IPS-NIHi11 (cell line): Measurements from ENCODE around the gene WDR59.
A peak's percentile ranks its signal among the peaks of the same experiment; 100 is the strongest.
"Not testable (repeated sequence)": the region's sequence is repeated elsewhere in the genome, so short reads cannot be mapped to it uniquely, and the experiment has no call there.

ENCODE experiments used
- DNase-seq: peaks from one replicate; pipeline ENCODE4 v3.0.0; 2012; ENCODE audit warnings: mixed read lengths, low spot score

Gene WDR59, protein sequence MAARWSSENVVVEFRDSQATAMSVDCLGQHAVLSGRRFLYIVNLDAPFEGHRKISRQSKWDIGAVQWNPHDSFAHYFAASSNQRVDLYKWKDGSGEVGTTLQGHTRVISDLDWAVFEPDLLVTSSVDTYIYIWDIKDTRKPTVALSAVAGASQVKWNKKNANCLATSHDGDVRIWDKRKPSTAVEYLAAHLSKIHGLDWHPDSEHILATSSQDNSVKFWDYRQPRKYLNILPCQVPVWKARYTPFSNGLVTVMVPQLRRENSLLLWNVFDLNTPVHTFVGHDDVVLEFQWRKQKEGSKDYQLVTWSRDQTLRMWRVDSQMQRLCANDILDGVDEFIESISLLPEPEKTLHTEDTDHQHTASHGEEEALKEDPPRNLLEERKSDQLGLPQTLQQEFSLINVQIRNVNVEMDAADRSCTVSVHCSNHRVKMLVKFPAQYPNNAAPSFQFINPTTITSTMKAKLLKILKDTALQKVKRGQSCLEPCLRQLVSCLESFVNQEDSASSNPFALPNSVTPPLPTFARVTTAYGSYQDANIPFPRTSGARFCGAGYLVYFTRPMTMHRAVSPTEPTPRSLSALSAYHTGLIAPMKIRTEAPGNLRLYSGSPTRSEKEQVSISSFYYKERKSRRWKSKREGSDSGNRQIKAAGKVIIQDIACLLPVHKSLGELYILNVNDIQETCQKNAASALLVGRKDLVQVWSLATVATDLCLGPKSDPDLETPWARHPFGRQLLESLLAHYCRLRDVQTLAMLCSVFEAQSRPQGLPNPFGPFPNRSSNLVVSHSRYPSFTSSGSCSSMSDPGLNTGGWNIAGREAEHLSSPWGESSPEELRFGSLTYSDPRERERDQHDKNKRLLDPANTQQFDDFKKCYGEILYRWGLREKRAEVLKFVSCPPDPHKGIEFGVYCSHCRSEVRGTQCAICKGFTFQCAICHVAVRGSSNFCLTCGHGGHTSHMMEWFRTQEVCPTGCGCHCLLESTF

DNA sequence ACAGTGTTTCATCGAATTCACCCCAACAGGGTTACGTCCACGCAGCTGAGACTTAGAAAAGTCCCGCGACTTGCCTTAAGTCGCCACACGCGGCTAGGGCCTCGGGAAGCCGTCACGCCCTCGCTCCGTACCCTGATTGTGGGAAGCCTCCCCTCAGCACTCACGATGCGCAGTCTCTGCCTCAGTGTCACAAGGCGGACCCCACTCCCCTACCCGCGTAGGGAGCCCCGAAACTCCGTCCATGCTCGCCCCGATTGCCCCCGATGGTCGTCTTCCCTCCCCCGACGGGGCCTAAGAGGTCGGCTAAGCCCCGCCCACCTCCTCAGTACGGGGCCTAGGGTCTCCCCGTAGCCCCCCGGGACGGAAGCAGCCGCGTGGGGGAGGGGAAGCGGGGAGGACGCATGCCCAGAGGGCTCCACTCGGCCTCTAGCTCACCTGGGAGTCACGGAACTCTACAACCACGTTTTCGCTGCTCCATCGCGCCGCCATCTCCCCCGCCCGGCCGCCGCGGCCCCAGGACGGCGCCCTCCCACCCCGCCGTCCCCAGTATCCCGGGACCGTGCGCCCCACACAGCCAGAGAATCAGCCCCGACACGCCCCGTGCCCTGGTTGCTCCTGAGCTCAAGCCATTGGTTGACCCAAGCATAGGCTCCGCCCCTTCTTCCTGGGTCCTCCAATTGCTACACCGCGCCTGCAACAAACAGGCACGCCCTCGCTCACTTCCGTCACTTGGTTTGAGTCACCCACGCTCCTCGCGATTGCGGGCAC lies at the start of gene WDR59:
WDR59 (minus strand) TSS at position 595 of the 768 bp plus-strand sequence; CDS start at position 489, 106 bp downstream.
- DNase-seq, result peak; percentile 97

DNA sequence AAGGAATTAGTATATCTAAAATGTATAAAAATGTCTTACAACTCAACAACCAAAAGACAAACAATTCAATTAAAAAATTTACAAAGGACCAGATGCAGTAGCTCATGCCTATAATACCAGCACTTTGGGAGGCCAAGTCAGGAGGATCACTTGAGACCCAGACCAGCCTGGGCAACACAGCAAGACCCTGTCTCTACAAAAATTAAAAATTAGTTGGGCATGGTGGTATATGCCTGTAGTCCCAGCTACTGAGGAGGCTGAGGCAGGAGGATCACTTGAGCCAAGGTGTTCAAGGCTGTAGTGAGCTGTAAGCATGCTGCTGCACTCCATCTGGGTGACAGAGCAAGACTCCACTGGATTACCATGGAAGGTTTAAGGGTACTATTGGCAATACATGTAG lies 47.7 kb upstream of the WDR59 start:
- no peak for DNase-seq

DNA sequence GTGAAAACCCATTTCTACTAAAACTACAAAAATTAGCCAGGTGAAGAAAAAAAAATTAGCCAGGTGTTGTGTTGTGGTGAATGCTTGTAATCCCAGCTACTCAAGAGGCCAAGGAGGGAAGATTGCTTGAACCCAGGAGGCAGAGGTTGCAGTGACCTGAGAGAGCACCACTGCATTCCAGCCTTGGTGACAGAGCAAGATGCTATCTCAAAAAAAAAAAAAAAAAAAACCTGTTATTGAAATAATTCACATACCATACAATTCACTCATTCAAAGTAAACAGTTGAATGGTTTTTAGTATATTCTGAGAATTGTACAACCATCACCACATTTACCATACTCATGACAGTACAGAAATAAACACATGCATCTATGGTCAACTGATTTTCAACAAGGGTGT lies 44.9 kb upstream of the WDR59 start:
- no peak for DNase-seq

DNA sequence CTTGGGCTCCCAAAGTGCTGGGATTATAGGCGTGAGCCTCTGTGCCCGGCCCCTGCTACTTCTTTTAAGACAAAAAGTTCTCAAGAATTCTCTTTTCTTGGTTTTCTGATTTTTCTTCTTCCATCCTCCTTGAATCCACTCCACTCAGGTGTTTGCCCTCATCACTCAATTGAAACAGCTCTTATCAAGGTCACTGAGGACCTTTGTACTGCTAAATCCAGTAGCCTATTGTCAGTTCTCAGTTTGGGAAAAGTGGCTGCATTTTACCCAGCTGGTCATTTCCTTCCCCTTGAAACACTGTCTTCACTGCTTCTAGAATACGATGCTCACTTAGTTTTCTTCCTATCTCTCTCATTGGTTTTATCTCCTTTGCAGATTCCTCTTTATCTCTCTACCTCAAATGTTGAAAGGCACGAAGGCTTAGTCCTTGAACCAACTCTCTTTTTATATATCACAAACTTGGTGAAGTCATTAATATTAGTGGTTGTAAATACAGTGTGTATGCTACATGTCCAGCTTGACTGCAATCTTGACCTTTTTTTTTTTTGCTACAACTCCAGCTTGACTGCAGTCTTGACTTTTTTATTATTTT lies 43.7 kb upstream of the WDR59 start:
- DNase-seq, result no peak

- DNase-seq, result no peak
These were observed 42.8 kb upstream of the WDR59 start for GRCh38 chr16:75027520-75028300.

DNA sequence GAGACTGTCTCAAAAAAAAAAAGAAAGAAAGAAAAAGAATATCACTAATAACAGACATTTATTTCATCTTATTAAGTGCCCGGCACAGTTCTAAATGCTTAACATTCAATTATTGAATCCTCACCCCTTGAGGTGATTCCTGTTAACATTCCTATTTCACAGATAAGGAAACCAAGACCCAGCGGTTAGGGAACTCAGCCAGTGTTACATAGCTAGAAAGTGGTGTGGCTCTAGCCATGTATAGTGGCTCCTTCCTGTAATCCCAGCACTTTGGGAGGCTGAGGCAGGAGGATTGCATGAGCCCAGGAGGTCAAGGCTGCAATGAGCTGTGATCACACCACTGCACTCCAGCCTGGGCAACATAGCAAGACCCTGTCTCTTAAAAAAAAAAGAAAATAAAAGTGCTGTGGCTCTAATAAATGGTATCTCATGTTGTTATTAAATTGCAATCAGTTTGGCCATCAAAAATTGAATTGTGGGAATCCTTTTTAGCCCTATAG lies 42.0 kb upstream of the WDR59 start:
- DNase-seq, result no peak

- DNase-seq, result not testable (repeated sequence)
These were observed 41.4 kb upstream of the WDR59 start for GRCh38 chr16:75026239-75026891.

GRCh38 chr16:75025761-75026160 lies 40.8 kb upstream of the WDR59 start:
- DNase-seq, result no peak

- no peak for DNase-seq
These were observed 39.7 kb upstream of the WDR59 start for GRCh38 chr16:75024594-75024993.

GRCh38 chr16:75024182-75024581 lies 39.3 kb upstream of the WDR59 start:
- DNase-seq, result no peak

DNA sequence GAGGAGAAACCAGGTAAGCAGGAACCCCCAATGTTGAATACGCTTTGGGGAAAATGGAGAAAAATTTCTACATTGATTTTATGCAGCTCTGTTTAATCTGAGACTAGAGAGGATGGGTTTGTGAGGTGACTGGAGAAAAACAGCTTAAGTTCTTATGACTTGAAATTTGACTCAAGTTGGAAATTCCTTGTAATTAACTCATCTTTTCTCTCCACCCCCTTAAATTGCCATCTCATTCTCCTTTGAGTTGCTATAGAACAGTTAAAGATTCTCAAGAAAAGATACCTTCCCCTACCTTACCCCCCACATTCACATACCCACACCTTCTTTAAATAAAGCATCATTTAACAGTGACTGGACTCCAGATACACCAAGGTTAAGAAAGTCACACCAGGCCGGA lies 38.1 kb upstream of the WDR59 start:
- no peak for DNase-seq

- no peak for DNase-seq
These were observed 37.6 kb upstream of the WDR59 start for GRCh38 chr16:75022567-75022966.

- DNase-seq, result no peak
These were observed 36.5 kb upstream of the WDR59 start for GRCh38 chr16:75021410-75021809.

DNA sequence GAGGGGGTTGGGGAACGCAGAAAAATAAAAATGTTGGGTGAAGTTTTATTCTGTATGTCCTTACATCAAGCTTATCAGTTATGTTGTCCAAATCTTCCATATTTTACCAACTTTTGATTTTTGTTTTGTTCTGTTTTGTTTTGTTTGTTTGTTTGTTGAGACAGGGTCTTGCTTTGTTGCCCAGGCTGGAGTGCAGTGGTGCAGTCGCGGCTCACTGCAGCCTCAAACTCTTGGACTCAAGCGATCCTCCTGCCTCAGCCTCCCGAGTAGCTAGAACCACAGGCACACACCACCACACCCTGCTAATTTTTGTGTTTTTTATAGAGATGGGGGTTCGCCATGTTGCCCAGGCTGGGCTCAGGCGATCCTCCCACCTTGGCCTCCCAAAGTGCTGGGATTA lies 34.7 kb upstream of the WDR59 start:
- no peak for DNase-seq

DNA sequence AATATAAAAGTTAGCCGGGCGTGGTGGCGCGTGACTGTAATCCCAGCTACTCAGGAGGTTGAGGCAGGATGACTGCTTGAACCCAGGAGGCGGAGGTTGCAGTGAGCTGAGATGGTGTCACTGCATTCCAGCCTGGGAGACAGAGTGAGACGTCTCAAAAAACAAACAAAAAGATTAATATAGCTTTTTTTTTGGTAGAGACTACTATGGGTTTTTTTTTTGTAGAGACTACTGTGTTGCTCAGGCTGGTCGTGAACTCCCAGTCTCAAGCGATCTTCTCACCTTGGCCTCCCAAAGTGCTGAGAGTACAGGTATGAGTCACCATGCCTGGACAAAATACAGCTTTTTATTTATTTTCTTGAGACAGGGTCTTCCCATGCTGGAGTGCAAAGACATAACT lies 34.1 kb upstream of the WDR59 start:
- no peak for DNase-seq

DNA sequence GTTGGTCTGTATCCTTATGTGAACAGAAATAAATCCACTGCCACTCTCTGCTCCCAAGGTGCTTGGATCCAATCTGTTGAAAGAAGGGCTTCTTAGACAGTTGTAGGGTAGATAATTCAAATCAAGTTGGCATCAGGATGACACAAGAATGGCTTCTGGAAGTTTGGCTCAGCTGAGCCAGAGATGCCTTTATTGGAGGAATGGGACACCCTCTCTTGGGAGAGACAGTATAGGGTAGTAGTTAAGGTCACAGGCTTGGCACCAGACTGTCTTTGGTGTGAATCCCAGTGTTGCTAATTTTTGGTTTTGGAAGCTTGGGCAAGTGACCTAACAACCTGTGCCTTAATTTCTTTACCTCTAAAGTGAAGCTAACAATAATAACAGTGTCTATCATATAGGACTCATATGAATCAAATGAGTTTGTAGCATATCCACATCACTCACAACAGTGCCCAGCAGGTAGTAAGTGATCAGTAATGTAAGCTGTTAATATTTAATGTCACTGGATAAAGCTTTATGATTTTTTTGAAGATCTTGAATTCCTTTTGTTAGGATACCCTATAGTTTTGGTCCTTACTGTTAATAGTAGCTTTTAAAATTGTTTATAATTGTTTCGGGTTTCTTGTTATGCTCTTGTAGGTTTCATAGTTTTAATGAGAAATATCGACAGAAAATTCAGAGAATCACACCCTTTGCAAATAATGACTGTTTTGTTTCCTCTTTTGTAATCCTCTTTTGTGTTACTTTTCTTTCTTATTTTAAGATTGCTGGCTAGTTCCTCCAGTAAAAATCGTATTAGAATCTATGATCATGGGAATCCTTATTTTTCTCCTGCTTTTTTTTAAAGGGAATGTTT lies 33.0 kb upstream of the WDR59 start:
- no peak for DNase-seq

DNA sequence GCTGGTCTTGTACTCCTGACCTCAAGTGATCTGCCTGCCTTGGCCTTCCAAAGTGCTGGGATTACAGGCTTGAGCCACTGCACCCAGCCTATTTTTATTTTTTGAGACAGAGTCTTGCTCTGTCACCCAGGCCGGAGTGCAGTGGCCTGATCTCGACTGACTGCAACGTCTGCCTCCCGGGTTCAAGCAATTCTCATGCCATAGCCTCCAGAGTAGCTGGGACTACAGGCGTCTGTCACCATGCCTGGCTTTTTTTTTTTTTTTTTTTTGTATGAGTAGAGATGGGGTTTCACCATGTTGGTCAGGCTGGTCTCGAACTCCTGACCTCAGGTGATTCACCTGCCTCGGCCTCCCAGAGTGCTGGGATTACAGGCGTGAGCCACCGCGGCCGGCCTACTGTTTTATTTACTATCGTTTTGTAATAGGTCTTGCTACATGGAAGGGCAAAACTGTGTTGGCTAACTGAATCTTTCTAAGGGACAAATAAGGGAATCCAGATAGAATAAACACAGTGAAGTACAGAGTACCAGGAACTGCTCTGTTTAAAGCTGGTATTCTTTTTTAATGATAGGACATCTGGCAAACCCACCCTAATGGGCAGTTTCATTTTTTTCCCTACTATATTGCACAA lies 31.6 kb upstream of the WDR59 start:
- not testable (repeated sequence) for DNase-seq

GRCh38 chr16:75014318-75014717 lies 29.4 kb upstream of the WDR59 start:
- no peak for DNase-seq

GRCh38 chr16:75013123-75013522 lies 28.2 kb upstream of the WDR59 start:
- DNase-seq, result not testable (repeated sequence)
